ENCODE data around the gene IP6K3. TPM values are rescaled to one million over a fixed set of nuclear protein-coding genes. Genes with fewer than 3 reads are reported as not detected.

IP6K3 gene
- total and polyA plus RNA-seq, 12 donors = 0.06 to 1.6 (median 0.71) TPM; not detected in 3

DNA sequence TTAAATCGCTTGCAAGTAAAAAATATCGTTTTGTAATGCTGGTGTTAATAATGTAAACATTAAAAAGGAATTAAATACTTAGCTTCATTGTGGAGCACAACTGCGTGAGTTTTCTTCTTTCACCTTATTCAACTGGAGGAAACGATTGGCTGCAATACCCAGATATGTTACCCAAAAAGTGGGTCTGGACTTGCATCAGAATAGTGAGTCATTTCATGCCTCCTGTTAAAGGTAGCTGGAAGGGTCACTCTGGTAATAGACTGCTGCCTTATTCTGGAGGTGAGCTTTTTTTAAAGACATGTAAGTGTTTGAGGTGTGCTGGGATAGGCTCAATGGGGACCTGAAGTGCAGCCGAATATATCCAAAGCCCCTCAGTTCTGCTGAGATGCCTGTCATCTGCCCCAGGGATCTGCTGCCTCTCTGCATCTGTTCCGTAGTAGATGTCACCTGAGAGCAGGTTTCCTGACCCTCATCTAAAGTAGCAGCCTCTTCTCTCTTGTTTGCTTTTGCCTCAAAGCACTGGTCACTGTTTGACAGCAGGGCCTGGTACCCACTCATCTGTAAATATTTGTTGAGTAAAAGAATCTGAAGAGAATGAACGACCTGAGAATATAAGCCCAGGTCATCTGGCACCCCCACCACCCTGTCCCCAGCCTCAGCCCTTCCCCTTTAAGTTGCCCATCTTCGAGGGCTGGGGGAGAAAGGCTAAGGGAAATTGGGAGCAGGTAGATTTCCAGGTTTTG is 29.6 kb downstream of the IP6K3 start:
- Histone ChIP-seq H3K36me3 (replicated peaks in 1 of 2) (no peaks in the 10 kb centered on the region), H3K9me3 (replicated peaks in 1 of 3) (no peaks in the 10 kb centered on the region), H3K27me3 (no peaks in the 10 kb centered on the region), H3K4me3 (no peak overlapping the region), H3K27ac (no peak overlapping the region), H3K4me1 (replicated peaks in 1 of 2) (peaks cover under 1 to 2% of the 10 kb centered on the region in 2 donors)
- intact Hi-C loops (cut with DNase I) = no loop called here
- 78 to 86% (median 82%) methylated on average over 8 of the region's 8 CpGs for WGBS, 4 donors
- DNase-seq = no peak
- TF ChIP-seq POLR2A (IDR thresholded peaks at IDR 0.05) (no peak), CTCF (IDR thresholded peaks at IDR 0.05) (no peak)

DNA sequence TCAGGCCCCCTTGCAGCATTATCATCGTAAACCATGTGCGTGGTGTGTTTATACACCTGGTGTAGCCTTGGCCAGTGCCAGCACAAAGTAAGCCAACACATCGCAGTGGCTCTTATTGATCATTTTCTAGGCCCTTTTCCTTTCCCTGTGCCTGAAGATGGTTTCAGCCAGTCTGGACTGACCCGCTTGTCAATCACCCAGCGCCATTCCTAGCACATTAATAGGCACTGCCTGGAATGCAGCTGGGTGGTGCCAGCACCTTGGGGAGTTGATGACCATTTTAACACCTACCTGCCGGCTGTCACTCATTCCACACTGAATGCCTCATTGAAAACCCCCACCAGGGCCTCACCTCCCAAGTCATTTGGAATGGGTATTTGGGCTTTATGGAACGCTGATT is 30.3 kb downstream of the IP6K3 start:
- Histone ChIP-seq H3K4me1 (replicated peaks in 1 of 2) (peaks cover 3 to 6% of the 10 kb centered on the region in 2 donors), H3K9me3 (replicated peaks in 1 of 3) (no peaks in the 10 kb centered on the region), H3K27ac (no peak overlapping the region), H3K27me3 (no peaks in the 10 kb centered on the region), H3K4me3 (no peak overlapping the region), H3K36me3 (replicated peaks in 1 of 2) (no peaks in the 10 kb centered on the region)
- TF ChIP-seq POLR2A (IDR thresholded peaks at IDR 0.05) = no peak
- TF ChIP-seq CTCF (IDR thresholded peaks at IDR 0.05) = no peak
- intact Hi-C loops (cut with DNase I) = no loop called here
- DNase-seq = no peak
- 81 to 94% (median 88%) methylated on average over 5 to 7 of the region's 7 CpGs for WGBS, 4 donors

DNA sequence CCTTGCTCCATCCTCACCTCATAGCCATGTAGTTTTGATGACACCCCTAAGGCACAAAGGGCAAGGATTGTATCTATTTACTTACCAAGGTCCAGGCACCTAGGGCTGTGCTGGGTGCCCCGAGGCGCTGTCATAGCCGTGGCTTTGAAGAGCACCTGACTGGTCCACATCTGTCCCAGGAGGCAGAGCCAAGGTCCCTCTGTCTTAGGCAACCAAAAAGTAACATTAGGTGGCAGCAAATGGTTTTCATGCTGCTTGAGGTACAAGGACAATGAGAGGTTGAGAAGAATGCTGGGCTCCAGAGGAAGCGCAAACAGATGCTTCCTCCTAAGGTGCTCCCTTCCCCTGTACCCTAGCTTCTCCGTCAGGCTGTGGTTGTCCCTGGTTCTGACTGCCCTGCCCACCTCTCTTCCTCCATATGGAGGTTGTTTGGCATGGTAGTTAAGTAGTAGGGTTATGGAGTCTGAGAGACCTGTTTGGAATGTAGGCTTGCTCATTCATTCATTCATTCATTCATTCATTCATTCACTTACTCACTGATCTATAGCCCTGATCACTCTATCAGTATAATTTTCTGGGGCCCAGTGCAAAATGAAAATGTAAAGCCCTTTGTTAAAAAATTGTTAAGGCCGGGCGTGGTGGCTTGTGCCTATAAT is 32.2 kb downstream of the IP6K3 start:
- no peak overlapping the region for H3K27ac ChIP-seq
- WGBS, 4 donors = 84 to 93% (median 86%) methylated on average over 4 to 7 of the region's 7 CpGs
- intact Hi-C loops (cut with DNase I) = no loop called here
- H3K4me3 ChIP-seq = no peak overlapping the region
- H3K27me3 ChIP-seq = no peaks in the 10 kb centered on the region
- no peak for DNase-seq
- no peaks in the 10 kb centered on the region for H3K36me3 ChIP-seq (replicated peaks in 1 of 2)
- peaks cover 3 to 18% of the 10 kb centered on the region in 2 donors for H3K4me1 ChIP-seq (replicated peaks in 1 of 2)
- no peak for TF ChIP-seq POLR2A (IDR thresholded peaks at IDR 0.05)
- TF ChIP-seq CTCF (IDR thresholded peaks at IDR 0.05) = no peak
- no peaks in the 10 kb centered on the region for H3K9me3 ChIP-seq (replicated peaks in 1 of 3)

DNA sequence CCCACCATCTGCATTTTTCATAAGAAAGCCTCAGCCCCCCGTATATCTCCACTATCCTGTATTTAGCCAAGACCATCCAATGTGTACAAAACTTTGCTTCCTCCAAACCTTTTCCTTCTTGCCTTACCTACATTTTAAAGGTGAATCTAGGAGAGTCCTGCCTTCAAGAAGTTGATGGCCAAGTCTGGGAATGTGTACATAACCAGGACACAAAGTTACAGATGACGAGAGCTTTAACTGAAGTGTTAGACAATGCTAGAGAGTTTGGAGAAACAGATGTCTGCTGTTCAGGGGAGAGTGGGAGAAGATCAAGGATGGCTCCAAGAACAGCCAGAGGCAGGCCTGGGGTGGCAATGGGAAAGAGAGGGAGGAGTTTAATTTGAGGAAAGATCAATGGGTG is 32.9 kb downstream of the IP6K3 start:
- H3K36me3 ChIP-seq (replicated peaks in 1 of 2) = peaks cover 0 to 3% of the 10 kb centered on the region in 2 donors
- whole genome bisulfite sequencing, 4 donors = 70 to 92% (median 89%) methylated on average over 2 of the region's 2 CpGs
- intact Hi-C loops (cut with DNase I) = no loop called here
- H3K27ac ChIP-seq = no peak overlapping the region
- DNase-seq = no peak
- no peaks in the 10 kb centered on the region for H3K27me3 ChIP-seq
- TF ChIP-seq POLR2A (IDR thresholded peaks at IDR 0.05) (no peak), CTCF (IDR thresholded peaks at IDR 0.05) (no peak)
- H3K4me1 ChIP-seq (replicated peaks in 1 of 2) = peaks cover 3 to 25% of the 10 kb centered on the region in 2 donors
- no peaks in the 10 kb centered on the region for H3K9me3 ChIP-seq (replicated peaks in 1 of 3)
- H3K4me3 ChIP-seq = no peak overlapping the region

All from adrenal gland (tissue), 12 donors.